COLO829 (cell line): ENCODE results near the gene RWDD1.
A peak's percentile ranks its signal among the peaks of the same experiment; 100 is the strongest.

Source experiments
- DNase-seq: peaks from one replicate; pipeline ENCODE4 v3.0.0; 2012; ENCODE audit warnings: low spot score

RWDD1 gene

DNA sequence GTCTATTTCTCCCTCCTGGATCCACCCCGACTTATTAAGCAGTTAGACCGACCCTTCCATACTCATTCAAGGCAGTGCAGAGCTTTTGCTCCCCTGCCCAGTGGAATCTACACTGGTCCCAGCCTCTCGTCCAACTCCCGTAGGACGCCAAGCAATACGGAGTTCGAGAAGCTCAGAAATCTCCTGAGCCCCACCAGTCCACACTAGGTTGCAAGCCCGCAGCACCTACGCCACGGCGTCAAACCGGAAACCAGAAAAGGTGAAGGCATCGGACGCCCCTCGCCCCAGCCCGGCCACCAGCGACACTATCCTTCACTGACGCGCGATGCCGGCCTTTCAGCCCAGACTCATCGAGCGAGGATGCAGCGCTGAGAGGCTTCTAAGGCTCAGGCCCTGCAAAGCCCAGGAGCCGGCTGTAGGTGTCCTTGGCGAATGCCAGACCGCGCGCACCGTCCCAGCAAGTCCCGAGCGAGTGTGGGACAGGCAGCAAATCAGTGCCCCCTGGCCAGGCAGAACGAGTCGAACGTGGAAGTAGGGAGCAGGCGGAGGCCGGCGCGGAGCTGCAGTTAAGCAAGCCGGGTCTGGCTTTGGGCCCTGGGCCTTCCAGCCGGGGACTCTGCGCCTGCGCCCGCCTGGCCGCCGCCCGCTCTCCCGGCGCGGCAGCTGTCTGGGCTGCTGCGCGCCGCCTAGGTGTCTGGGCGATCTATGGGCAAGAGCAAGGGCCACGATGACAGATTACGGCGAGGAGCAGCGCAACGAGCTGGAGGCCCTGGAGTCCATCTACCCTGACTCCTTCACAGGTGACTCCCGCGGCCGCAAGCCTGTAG, at the start of gene RWDD1:
RWDD1 (plus strand) TSS at position 649 of the 827 bp plus-strand sequence; CDS start at position 728, 79 bp downstream.
- peak; percentile 96 for DNase-seq

DNA sequence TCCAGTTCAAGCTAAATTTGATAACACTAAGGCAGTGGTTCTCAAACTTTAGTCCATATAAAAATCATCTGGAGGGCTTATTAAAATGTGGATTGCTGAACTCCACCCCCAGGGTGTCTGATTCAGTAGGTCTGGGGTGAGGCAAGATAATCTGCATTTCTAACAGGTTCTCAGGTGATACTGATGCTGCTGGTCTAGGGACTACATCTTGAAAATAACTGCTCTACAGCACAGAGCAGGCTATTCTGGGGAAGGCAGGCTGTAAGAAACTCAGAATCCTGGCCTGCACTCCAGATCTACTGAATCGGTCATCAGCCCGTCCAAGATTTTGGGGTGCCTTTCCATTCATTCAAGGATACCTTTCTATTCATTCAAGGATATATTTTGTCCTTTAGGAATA, 48.4 kb upstream of the RWDD1 start:
- no peak for DNase-seq

DNA sequence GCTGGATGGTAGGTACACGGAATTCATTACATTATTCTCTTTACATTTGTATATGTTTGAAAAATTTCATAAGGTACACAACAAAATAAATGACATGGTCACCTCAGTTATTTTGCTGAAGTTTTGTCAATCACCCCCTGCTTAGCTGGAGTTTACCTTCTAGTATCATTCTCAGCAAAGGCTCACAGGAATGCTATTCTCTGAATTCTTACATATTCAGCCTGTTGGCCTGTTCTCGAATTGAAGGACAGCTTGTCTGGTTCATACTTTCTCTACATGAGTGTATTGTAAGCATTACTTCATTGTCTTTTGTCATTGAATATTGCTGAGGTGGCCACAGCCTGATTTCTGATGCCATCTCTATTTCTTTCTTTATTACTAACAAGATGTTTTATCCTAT, 47.1 kb upstream of the RWDD1 start:
- DNase-seq = no peak

- DNase-seq = no peak
Measured at GRCh38 chr6:116528133-116528532, 43.2 kb upstream of the RWDD1 start.

GRCh38 chr6:116528780-116529179, 42.5 kb upstream of the RWDD1 start:
- no peak for DNase-seq

DNA sequence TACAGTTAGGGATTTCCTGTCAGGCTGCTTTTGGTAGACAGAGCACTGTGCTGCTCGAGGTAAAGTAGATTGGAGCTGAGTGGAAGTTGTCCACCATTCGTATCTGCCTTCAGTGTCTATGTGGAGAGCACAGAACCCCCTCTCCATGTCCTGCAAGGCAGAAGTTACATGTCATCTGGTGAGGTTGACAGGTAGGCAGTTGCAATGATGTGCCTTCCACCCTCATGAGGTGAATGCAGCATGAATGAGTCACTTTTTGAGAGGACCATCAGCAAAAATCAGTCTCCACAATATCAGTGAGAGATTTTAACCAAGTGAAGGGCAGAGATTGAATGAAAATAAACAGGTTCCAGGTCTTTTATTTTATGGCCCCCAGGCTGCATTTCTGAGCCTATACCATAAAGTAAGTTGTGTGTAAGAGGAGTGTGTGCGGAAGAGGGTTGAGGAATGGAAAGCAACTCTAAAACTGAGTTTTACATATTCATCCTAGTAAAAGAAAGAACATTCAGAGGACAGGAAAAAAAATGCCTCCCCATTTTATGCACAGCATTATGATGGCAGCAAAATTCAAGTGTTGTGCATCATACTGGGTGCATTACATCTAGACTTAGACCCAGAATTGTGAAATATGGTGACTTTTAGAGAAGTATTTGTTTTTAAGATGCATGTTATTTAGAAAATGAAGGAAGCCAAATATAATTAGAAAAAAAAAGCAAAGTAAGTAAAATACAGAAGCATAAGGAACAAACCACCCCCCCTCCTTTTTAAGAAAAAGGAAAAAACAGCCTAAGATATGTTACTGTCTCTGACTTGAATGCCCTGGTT, 41.6 kb upstream of the RWDD1 start:
- no peak for DNase-seq

GRCh38 chr6:116530436-116530835, 40.9 kb upstream of the RWDD1 start:
- DNase-seq = no peak

- peak; percentile 48 for DNase-seq
Measured at GRCh38 chr6:116531675-116532570, 39.4 kb upstream of the RWDD1 start.

DNA sequence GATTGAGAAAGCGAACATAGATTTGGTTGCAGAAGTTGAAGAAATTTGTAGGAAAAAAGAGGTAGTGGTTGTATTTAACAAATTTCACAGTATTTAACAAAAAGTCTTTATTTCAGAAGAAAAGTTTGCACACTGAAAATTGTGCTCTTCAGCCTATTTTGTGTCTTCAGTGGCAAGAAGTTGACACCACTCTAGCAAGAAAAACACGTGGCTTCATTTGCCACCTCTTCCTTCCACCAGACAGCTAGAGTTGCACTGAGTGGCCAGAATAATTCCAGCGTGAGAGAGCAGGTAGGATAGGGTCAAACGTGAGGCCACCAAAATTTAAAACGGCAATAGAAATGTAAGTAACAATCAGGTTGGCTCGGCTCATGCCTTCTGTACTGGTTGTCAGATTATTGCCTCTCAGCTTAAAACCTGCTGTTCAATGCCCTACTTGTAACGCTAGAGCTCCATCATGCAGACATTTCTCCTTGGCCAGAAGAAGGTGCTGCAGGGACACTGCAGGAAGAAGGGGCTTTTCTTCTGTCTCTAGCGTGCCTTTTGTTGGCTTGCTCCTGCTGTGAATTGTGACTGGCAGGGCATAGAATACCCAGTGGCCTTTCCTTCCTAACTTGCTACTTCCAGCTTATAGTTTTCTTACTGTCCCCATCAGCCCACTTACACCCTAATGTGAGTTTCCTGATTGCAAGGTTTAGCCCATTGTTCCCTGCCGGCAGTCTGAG, 37.9 kb upstream of the RWDD1 start:
- DNase-seq = no peak

- no peak for DNase-seq
Measured at GRCh38 chr6:116535109-116535508, 36.2 kb upstream of the RWDD1 start.

- DNase-seq = peak; percentile 35
Measured at GRCh38 chr6:116536216-116536621, 35.1 kb upstream of the RWDD1 start.

DNA sequence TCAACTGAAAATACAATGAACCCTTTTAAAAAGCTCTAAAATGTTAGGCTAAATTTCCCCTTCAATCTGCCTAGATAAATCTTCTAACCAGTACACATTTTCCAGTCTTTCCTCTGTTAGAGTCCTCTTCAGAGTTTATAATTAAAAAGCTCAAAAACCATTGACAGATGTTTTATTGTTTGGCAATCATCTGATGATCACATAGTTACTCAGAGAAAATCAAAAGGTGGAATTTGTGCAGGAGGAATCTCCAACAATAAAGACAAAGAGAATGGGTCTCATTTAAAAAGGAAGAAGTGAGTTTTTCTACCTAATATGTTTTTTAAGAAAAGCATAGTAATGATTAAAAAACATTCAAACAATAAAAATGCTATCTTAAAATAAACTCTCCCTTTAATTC, 28.9 kb upstream of the RWDD1 start:
- no peak for DNase-seq

GRCh38 chr6:116543149-116543548, 28.2 kb upstream of the RWDD1 start:
- DNase-seq = no peak

DNA sequence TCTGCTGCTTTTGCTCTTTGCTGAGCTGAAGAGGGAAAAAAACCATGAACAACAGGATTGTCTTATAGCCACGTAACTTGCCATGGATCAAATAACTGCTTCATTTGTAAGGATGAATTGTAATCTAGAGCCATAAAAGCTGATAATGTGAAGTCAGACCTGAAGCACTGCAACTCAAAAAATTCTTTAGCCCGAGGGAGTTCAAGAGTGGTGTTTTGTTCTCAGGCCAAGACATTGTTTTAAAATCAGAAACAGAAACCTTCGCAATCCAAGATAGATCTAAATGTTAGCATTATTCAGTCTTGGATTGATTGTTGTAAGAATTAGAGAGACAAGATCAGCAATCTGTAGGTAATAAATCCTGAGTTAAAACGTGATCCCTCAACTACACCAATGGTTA, 25.7 kb upstream of the RWDD1 start, which contains the start of gene TRAPPC3L:
TRAPPC3L (minus strand) TSS at position 34 of the 400 bp plus-strand sequence. CDS start 170 bp downstream, outside the sequence.
- no peak for DNase-seq

GRCh38 chr6:116547358-116547757, 23.9 kb upstream of the RWDD1 start:
- DNase-seq = no peak

DNA sequence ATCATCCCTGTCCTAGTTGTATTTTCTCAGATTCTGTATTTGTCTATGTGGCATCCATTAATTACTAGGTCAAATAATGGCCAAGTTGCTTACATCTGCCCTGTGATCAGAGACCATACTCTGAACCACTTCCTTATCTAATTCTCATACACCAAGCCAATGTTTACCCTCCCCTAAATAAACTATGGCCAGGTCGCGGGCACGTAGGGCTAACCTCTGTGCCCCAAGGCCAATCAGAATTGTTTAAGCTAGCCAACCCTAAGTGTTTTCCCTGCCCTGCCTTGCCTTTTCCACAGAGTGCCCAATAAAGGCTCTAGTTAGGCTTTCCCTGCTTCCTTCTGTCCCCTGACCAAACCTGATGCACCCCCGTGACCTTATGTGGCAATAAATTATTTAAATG, 20.5 kb upstream of the RWDD1 start:
- no peak for DNase-seq

- no peak for DNase-seq
Measured at GRCh38 chr6:116553451-116553850, 17.9 kb upstream of the RWDD1 start, which contains the start of gene CALHM4. TSS of gene CALHM4 (plus strand) at chr6:116553751. CDS start at chr6:116553794, 43 bp downstream.

DNA sequence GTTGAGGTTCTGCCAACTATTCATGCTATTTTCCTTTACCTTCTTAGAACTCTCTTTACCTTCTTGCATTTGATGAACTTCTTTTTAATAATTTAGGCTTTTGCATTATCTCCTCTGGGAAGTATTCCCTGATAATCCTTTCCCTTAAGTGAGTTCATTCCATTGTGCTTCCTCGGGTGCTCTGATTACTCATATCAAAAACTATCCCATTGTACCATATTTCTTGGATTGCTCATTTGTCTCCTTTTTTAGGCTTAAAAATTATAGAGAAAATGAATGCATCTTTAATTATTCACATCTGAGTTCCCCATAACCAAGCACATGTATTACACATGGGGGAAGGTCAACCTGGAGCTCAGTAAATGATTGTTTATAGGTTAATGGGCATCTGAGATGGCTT, 15.2 kb upstream of the RWDD1 start:
- DNase-seq = no peak

GRCh38 chr6:116556814-116557415, 14.4 kb upstream of the RWDD1 start:
- no peak for DNase-seq

DNA sequence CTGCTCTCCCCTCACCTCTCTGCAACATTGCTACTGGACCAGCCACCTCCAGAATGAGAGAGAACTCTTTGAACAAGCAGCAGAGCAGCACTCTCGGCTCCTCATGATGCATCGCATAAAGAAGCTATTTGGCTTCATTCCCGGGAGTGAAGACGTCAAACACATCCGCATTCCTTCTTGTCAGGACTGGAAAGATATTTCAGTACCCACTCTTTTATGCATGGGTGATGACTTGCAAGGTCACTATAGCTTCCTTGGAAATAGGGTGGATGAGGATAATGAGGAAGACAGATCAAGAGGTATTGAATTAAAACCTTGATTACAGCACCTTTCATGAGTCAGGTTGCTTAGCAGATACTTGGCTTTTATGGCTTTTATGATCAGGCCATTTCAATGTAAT, 13.4 kb upstream of the RWDD1 start:
- peak; percentile 64 for DNase-seq

DNA sequence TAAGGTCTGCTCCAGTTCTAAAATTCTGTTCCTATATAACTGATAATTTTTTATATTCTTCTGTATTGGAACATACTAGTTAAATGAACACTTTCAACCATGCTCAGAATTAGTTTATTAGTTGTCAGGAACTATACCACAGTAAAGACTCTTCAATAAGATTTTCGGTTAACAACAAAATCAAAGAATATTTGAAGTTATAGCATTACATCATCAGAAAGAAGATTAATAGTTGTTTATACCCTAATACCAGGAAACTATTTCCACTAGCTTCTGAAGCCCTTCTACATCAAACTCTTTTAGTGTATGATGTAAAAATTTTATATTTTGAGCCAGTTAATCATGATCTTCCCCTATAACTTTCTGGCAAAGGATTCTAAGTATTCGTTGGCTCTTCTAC, 11.2 kb upstream of the RWDD1 start:
- no peak for DNase-seq
